GM12892 (cell line): Measurements from ENCODE around the gene TCEANC2.

ENCODE experiments used
- POLR2A ChIP-seq: IDR thresholded peaks from 2 replicates; pipeline ENCODE4 v1.6.1; 2011; ENCODE audit warnings: low read depth, low read length, control low read depth
- TAF1 ChIP-seq: IDR thresholded peaks from 2 replicates; pipeline ENCODE4 v1.6.1; 2011; ENCODE audit warnings: low read depth, mild to moderate bottlenecking, control low read depth, low read length, borderline replicate concordance

- TF ChIP-seq POLR2A, result no peak
- no peak for TF ChIP-seq TAF1
Observed at GRCh38 chr1:54124906-54125305, 71.5 kb downstream of the TCEANC2 start.
